ENCODE results near the gene PAGE2. TPM values are rescaled to one million over a fixed set of nuclear protein-coding genes. Genes with fewer than 3 reads are reported as not detected.
"Not testable (repeated sequence)": the region's sequence is repeated elsewhere in the genome, so short reads cannot be mapped to it uniquely, and the experiment has no call there.

The PAGE2 gene
- total RNA-seq, 1 donor from 2014 or later, result not detected

DNA sequence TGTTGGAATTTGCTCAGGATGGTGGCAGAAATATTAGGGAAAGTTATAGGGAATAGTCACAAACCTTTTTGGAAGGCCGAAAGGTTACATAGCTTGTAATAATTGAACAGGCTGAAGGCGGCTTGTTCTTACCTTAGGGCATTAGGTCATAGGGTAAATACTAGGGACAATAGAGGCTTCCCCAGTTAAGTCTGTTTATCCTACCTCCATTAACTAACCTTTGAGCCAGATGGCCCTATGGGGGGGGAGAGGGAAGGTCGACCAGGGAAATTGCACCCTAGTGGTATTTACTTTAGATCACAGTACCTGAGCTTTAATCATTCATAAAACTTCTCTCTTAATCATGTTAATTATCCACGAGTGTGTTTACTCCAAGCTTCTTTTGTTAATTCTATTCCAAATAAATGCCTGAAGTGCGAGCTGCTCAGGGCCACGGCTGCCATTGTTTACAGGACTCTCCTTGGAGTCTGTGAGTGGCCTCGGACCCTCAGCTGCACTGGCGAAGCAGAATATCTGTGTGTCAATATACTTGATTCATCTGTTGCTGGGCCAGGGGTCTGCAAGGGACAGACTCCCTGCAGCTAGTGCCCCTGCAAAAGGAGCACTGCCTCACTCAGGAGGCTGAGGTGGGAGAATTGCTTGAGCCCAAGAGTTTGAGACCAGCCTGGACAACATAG, 22.9 kb downstream of the PAGE2 start:
- Mint-ChIP-seq H3K27me3 (ENCODE audit: unreplicated experiment) (no peaks in the 10 kb centered on the region), H3K4me1 (ENCODE audit: unreplicated experiment) (no peaks in the 10 kb centered on the region), H3K4me3 (ENCODE audit: unreplicated experiment) (no peak overlapping the region), H3K36me3 (ENCODE audit: unreplicated experiment) (no peaks in the 10 kb centered on the region), H3K27ac (ENCODE audit: unreplicated experiment) (no peak overlapping the region), H3K9me3 (ENCODE audit: unreplicated experiment) (no peaks in the 10 kb centered on the region)
- TF ChIP-seq, protein P1, sequence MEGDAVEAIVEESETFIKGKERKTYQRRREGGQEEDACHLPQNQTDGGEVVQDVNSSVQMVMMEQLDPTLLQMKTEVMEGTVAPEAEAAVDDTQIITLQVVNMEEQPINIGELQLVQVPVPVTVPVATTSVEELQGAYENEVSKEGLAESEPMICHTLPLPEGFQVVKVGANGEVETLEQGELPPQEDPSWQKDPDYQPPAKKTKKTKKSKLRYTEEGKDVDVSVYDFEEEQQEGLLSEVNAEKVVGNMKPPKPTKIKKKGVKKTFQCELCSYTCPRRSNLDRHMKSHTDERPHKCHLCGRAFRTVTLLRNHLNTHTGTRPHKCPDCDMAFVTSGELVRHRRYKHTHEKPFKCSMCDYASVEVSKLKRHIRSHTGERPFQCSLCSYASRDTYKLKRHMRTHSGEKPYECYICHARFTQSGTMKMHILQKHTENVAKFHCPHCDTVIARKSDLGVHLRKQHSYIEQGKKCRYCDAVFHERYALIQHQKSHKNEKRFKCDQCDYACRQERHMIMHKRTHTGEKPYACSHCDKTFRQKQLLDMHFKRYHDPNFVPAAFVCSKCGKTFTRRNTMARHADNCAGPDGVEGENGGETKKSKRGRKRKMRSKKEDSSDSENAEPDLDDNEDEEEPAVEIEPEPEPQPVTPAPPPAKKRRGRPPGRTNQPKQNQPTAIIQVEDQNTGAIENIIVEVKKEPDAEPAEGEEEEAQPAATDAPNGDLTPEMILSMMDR (IDR thresholded peaks at IDR 0.05), result no peak
- no peak for DNase-seq (ENCODE audit: extremely low spot score, unreplicated experiment)

DNA sequence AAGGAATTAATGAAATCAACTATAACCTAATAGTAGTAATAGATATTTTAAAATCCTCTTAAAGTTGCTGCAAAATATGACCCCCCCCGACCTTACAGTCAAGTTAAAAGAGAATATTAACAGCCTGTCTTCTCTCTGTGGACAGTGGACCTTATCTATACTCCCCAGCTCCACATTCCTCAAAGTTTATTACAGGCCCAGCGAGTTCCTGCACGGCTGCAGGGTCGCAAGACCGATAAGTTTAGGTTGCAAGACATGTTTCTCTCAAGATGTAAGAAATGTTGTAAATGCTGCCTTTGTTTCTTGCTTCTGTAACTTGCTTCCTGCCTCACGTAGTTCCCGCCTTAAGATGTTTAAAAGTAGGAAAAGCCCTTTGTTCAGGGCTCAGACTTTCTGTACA, 27.8 kb downstream of the PAGE2 start:
- H3K27ac Mint-ChIP-seq (ENCODE audit: unreplicated experiment); H3K9me3 Mint-ChIP-seq (ENCODE audit: unreplicated experiment); H3K4me1 Mint-ChIP-seq (ENCODE audit: unreplicated experiment); H3K36me3 Mint-ChIP-seq (ENCODE audit: unreplicated experiment); DNase-seq (ENCODE audit: extremely low spot score, unreplicated experiment); H3K4me3 Mint-ChIP-seq (ENCODE audit: unreplicated experiment); H3K27me3 Mint-ChIP-seq (ENCODE audit: unreplicated experiment): not testable (repeated sequence)

DNA sequence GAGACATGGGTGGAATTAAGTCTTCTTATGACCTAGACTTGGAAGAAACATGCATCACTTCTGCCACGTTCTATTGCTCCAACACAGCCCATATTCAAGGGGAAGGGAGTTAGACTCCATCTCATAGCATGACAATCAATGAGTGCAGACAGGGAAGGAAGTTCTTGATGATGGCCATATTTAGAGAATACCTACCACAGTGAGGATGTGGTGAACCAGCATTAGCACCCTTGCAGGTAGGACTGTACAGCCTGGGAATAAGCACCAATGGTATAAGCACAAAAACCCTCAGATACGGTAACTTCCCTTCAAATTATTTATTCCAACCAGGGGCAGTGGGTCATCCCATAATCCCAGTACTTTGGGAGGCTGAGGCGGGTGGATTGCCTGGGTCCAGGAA, 29.8 kb downstream of the PAGE2 start:
- H3K4me3 Mint-ChIP-seq (ENCODE audit: unreplicated experiment), result no peak overlapping the region
- no peak overlapping the region for H3K27ac Mint-ChIP-seq (ENCODE audit: unreplicated experiment)
- H3K9me3 Mint-ChIP-seq (ENCODE audit: unreplicated experiment), result no peaks in the 10 kb centered on the region
- DNase-seq (ENCODE audit: extremely low spot score, unreplicated experiment), result no peak
- peaks cover 8% of the 10 kb centered on the region for H3K27me3 Mint-ChIP-seq (ENCODE audit: unreplicated experiment)
- no peaks in the 10 kb centered on the region for H3K4me1 Mint-ChIP-seq (ENCODE audit: unreplicated experiment)
- H3K36me3 Mint-ChIP-seq (ENCODE audit: unreplicated experiment), result no peaks in the 10 kb centered on the region
- TF ChIP-seq, protein P1 (IDR thresholded peaks at IDR 0.05), result no peak

DNA sequence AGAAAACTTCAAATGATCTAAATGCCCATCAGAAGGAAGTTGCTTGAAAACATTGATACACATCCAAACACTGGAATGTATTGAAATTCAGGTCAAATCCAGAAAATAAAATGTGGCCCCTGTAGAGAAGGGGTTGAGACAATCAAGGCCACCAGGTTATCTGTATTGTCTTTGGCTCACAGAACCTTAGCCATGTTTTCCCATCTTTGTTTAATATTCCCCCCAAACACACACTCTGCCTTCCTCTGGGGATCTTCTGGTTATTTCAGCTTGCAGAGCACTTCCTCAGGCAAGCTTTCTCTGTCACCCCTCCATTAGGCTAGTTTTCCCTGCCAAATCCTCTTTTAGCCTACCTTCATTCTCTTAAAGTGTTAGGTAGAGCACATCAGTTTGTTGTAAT, 30.5 kb downstream of the PAGE2 start:
- no peaks in the 10 kb centered on the region for H3K4me1 Mint-ChIP-seq (ENCODE audit: unreplicated experiment)
- no peak overlapping the region for H3K27ac Mint-ChIP-seq (ENCODE audit: unreplicated experiment)
- H3K9me3 Mint-ChIP-seq (ENCODE audit: unreplicated experiment), result no peaks in the 10 kb centered on the region
- no peak for DNase-seq (ENCODE audit: extremely low spot score, unreplicated experiment)
- no peaks in the 10 kb centered on the region for H3K36me3 Mint-ChIP-seq (ENCODE audit: unreplicated experiment)
- peaks cover 8% of the 10 kb centered on the region for H3K27me3 Mint-ChIP-seq (ENCODE audit: unreplicated experiment)
- TF ChIP-seq, protein P1 (IDR thresholded peaks at IDR 0.05), result no peak
- no peak overlapping the region for H3K4me3 Mint-ChIP-seq (ENCODE audit: unreplicated experiment)

DNA sequence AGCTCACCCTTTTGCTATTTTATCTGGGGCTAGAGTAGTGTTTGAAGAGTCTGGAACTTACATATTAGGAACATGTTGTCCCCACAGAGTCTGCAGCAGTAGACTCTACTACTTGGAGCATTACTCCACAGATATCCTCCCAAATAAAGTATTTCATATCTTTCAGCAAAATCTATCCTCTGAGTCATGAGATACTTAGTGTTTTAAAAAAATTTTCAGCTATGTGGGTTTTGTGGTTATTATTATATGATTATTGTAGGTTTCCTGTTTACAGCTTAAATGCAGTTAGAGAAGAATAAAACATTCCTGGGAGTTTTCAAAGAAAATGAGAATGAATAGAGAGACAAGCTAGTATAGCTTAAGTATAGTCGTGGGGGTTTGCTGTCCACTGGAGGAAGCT, 30.9 kb downstream of the PAGE2 start:
- TF ChIP-seq, protein P1 (IDR thresholded peaks at IDR 0.05), result no peak
- DNase-seq (ENCODE audit: extremely low spot score, unreplicated experiment), result no peak
- H3K9me3 Mint-ChIP-seq (ENCODE audit: unreplicated experiment), result no peaks in the 10 kb centered on the region

More for the DNA sequence above, 30.9 kb downstream of the PAGE2 start:
- peaks cover 8% of the 10 kb centered on the region for H3K27me3 Mint-ChIP-seq (ENCODE audit: unreplicated experiment)
- H3K27ac Mint-ChIP-seq (ENCODE audit: unreplicated experiment), result no peak overlapping the region
- H3K36me3 Mint-ChIP-seq (ENCODE audit: unreplicated experiment), result no peaks in the 10 kb centered on the region
- H3K4me3 Mint-ChIP-seq (ENCODE audit: unreplicated experiment), result no peak overlapping the region
- no peaks in the 10 kb centered on the region for H3K4me1 Mint-ChIP-seq (ENCODE audit: unreplicated experiment)
